SK-N-SH (cell line): ENCODE measurements around the gene UPK1A. TPM values are rescaled to one million over a fixed set of nuclear protein-coding genes. Genes with fewer than 3 reads are reported as not detected.

Source experiments
- CTCF ChIA-PET: fragments of 300-600, 350-600 bp; formaldehyde crosslinking; extraction: SDS; loops from one replicate; lab custom pipeline; 2021; lab: Yijun Ruan, JAX
- POLR2A ChIA-PET: fragments of 350-600 bp; sonication (Branson Sonifier 250); formaldehyde crosslinking; extraction: SDS; loops from one replicate; lab custom pipeline; 2020; ENCODE audit warnings: antibody characterized with exemption, inconsistent platforms; lab: Yijun Ruan, JAX
- DNase-seq: peaks from one replicate; pipeline ENCODE4 v3.0.0; 2012
- H2AFZ ChIP-seq: fragments of 200-600 bp; sonication (generic); 2 replicates; pipeline ENCODE4 v1.8.1; 2016; ENCODE audit warnings: antibody characterized with exemption, mild to moderate bottlenecking, low read depth
- H3F3A ChIP-seq: fragments of 200-600 bp; sonication (generic); replicated peaks from 2 replicates; pipeline ENCODE3; 2016; ENCODE audit warnings: antibody characterized with exemption, mild to moderate bottlenecking; ENCODE audit not compliant: insufficient read depth
- H3K27ac ChIP-seq, 2 experiments: fragments of 200-500 bp in 1 of 2; fragments of 200-600 bp in 1 of 2; sonication (Bioruptor generic) in 1 of 2; sonication (generic), shearing (Covaris generic) in 1 of 2; 2 replicates each; pipeline versions ENCODE4 v1.5.1 to v1.6.1; 2014 to 2016; ENCODE audit warnings: low read depth in 2 of 2, inconsistent platforms in 1 of 2, low read length in 1 of 2, mild to moderate bottlenecking in 1 of 2, mixed read lengths in 1 of 2
- H3K27me3 ChIP-seq: fragments of 200-600 bp; sonication (generic), shearing (Covaris generic); 2 replicates; pipeline ENCODE4 v1.6.1; 2016; ENCODE audit warnings: mixed run types; ENCODE audit not compliant: insufficient read depth
- H3K36me3 ChIP-seq, 2 experiments: fragments of 200-500 bp in 1 of 2; fragments of 200-600 bp in 1 of 2; sonication (Bioruptor generic) in 1 of 2; sonication (generic) in 1 of 2; replicated peaks in 1 of 2; 2 replicates each; pipeline versions ENCODE3 to v1.5.1; 2014 to 2016; ENCODE audit warnings: low read length in 1 of 2, mild to moderate bottlenecking in 1 of 2; ENCODE audit not compliant: insufficient read depth in 2 of 2, control insufficient read depth in 1 of 2
- H3K4me1 ChIP-seq, 2 experiments: fragments of 200-500 bp in 1 of 2; fragments of 200-600 bp in 1 of 2; sonication (Bioruptor generic) in 1 of 2; sonication (generic), shearing (Covaris generic) in 1 of 2; 2 replicates each; pipeline versions ENCODE4 v1.5.1 to v1.6.1; 2014 to 2016; ENCODE audit warnings: low read depth in 1 of 2, low read length in 1 of 2, mixed run types in 1 of 2; ENCODE audit not compliant: insufficient read depth in 2 of 2, control insufficient read depth in 1 of 2
- H3K4me2 ChIP-seq: fragments of 200-600 bp; sonication (generic), shearing (Covaris generic); 2 replicates; pipeline ENCODE4 v1.6.1; 2017; ENCODE audit warnings: mixed run types
- H3K4me3 ChIP-seq, 2 experiments: fragments of 200-500 bp in 1 of 2; fragments of 200-600 bp in 1 of 2; sonication (Bioruptor generic) in 1 of 2; sonication (generic), shearing (Covaris generic) in 1 of 2; 2 replicates each; pipeline versions ENCODE4 v1.5.1 to v1.8.1; 2014 to 2016; ENCODE audit warnings: low read depth in 2 of 2, inconsistent platforms in 1 of 2, low read length in 1 of 2, mild to moderate bottlenecking in 1 of 2, mixed read lengths in 1 of 2, moderate library complexity in 1 of 2
- H3K79me2 ChIP-seq: fragments of 200-600 bp; sonication (generic); 2 replicates; pipeline ENCODE4 v1.8.1; 2017; ENCODE audit warnings: mild to moderate bottlenecking; ENCODE audit not compliant: insufficient read depth
- H3K9ac ChIP-seq: fragments of 200-600 bp; sonication (generic); 2 replicates; pipeline ENCODE4 v1.6.1; 2017; ENCODE audit warnings: mixed run types
- H3K9me2 ChIP-seq: fragments of 200-600 bp; sonication (generic); 2 replicates; pipeline ENCODE4 v1.6.1; 2017; ENCODE audit warnings: mixed run types
- H3K9me3 ChIP-seq: fragments of 200-600 bp; sonication (generic); 2 replicates; pipeline ENCODE4 v1.6.1; 2017; ENCODE audit warnings: mixed run types, mild to moderate bottlenecking, moderate library complexity
- H4K20me1 ChIP-seq: fragments of 200-600 bp; sonication (generic); 2 replicates; pipeline ENCODE4 v1.6.1; 2017; ENCODE audit warnings: mild to moderate bottlenecking, mixed run types; ENCODE audit not compliant: insufficient read depth
- FOXJ3 ChIP-seq: sonication (generic); formaldehyde crosslinking; IDR thresholded peaks from 2 replicates; pipeline ENCODE4 v1.5.1; 2020; ENCODE audit warnings: mild to moderate bottlenecking, missing genetic modification reagents
- GABPA ChIP-seq: IDR thresholded peaks from 2 replicates; pipeline ENCODE4 v1.4.0; 2012; ENCODE audit warnings: low read depth, mild to moderate bottlenecking
- GATA2 ChIP-seq: sonication (generic); formaldehyde crosslinking; IDR thresholded peaks from 2 replicates; pipeline ENCODE4 v1.5.0; 2020; ENCODE audit warnings: mild to moderate bottlenecking, missing genetic modification reagents
- JUND ChIP-seq: IDR thresholded peaks from 2 replicates; pipeline ENCODE4 v1.4.0; 2012
- MEF2A ChIP-seq: IDR thresholded peaks from 2 replicates; pipeline ENCODE4 v1.4.0; 2012; ENCODE audit warnings: low read depth, borderline replicate concordance
- NRF1 ChIP-seq: IDR thresholded peaks from 2 replicates; pipeline ENCODE4 v1.6.1; 2012; ENCODE audit warnings: low read depth, mild to moderate bottlenecking, low read length
- RCOR1 ChIP-seq: fragments of 150-350 bp; IDR thresholded peaks from 2 replicates; pipeline ENCODE4 v1.6.1; 2017; ENCODE audit warnings: antibody characterized with exemption, low read length
- SIN3A ChIP-seq: IDR thresholded peaks from 2 replicates; pipeline ENCODE4 v1.6.1; 2012; ENCODE audit warnings: low read depth, mild to moderate bottlenecking, low read length, moderate library complexity, borderline replicate concordance
- SMC3 ChIP-seq: IDR thresholded peaks from 2 replicates; pipeline ENCODE4 v1.6.1; 2012; ENCODE audit warnings: low read depth, low read length, improper control_type of control experiment
- YY1 ChIP-seq: IDR thresholded peaks from 2 replicates; pipeline ENCODE4 v1.4.0; 2012; ENCODE audit warnings: low read depth, mild to moderate bottlenecking
- WGBS: methylation state at CpG from one replicate; pipeline ENCODE4 v1.1.6; 2017; ENCODE audit warnings: low lambda C conversion rate; 5-methylcytosine and 5-hydroxymethylcytosine counted together
- polyA plus RNA-seq, 3 experiments: library from polyadenylated mRNA; depleted of rRNA; stranded (reverse); fragments of >200 nt; gene quantifications; 2 replicates each; pipeline ENCODE4 v1.2.3, GENCODE V29; 2012
- TF ChIP-seq, protein P1 (sequence below): IDR thresholded peaks from 2 replicates; pipeline ENCODE4 v1.4.0; 2012; ENCODE audit warnings: low read depth
- TF ChIP-seq, protein P2 (sequence below): fragments of 150-350 bp; IDR thresholded peaks from 2 replicates; pipeline ENCODE4 v1.6.1; 2016; ENCODE audit warnings: mild to moderate bottlenecking, low read depth, low read length
- TF ChIP-seq, protein P3 (sequence below): IDR thresholded peaks from 2 replicates; pipeline ENCODE4; 2012
- TF ChIP-seq, protein P4 (sequence below): IDR thresholded peaks from 2 replicates; pipeline ENCODE4 v1.4.0; 2012; ENCODE audit warnings: low read depth, borderline replicate concordance
- TF ChIP-seq, protein P5 (sequence below): fragments of 150-350 bp; IDR thresholded peaks from 2 replicates; pipeline ENCODE4 v1.6.1; 2017; ENCODE audit warnings: antibody characterized with exemption, low read length, low read depth, borderline replicate concordance

Gene UPK1A
- polyA plus RNA-seq, 1 of the 3 experiments (the other 2 are of a cell fraction) = 0.16 TPM

DNA sequence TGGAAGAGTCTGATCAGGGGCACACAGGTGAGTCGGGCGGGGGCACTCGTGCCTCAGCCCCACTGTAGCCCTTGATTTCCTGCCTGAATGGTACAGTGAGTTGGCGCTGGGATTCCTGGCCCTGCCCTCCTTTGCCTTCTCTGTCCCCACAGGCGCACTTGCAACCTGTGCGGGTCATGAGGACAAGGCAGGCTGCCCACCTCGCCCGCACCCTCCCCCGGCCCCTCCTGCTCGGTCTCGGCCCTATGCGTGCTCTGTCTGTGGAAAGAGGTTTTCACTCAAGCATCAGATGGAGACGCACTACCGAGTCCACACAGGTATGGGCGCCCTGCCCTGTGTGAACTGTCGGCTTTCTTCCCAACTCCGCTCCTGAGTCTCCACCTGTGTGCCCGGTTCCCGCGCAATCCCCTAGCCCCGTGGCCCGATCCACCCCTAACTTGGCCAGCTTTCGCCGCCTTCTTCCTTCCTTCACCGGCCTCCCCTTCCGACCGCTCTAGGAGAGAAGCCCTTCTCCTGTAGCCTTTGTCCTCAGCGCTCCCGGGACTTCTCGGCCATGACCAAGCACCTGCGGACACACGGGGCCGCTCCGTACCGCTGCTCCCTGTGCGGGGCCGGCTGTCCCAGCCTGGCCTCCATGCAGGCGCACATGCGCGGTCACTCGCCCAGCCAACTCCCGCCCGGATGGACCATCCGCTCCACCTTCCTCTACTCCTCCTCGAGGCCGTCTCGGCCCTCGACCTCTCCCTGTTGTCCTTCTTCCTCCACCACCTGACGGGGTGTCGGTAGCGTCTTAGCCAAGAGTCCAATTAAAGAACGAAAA lies 49.9 kb downstream of the UPK1A start:
- WGBS = 21% methylated on average over 50 of the region's 52 CpGs
- peaks cover 6 to 13% of the 10 kb centered on the region in 2 experiments for H3K36me3 ChIP-seq
- peak overlapping the region; percentile 62 to 95 for H3K27ac ChIP-seq
- H3K4me2 ChIP-seq = peak overlapping the region; percentile 97
- POLR2A ChIA-PET = no interaction called here
- TF ChIP-seq, protein P1, sequence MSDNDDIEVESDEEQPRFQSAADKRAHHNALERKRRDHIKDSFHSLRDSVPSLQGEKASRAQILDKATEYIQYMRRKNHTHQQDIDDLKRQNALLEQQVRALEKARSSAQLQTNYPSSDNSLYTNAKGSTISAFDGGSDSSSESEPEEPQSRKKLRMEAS = peak; percentile 90
- no peak for TF ChIP-seq FOXJ3 (CRISPR knock-in tag)
- TF ChIP-seq GATA2 (CRISPR knock-in tag) = no peak
- no peak for TF ChIP-seq MEF2A
- no peak for TF ChIP-seq GABPA
- TF ChIP-seq SIN3A = no peak
- TF ChIP-seq, protein P2, sequence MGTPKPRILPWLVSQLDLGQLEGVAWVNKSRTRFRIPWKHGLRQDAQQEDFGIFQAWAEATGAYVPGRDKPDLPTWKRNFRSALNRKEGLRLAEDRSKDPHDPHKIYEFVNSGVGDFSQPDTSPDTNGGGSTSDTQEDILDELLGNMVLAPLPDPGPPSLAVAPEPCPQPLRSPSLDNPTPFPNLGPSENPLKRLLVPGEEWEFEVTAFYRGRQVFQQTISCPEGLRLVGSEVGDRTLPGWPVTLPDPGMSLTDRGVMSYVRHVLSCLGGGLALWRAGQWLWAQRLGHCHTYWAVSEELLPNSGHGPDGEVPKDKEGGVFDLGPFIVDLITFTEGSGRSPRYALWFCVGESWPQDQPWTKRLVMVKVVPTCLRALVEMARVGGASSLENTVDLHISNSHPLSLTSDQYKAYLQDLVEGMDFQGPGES = no peak
- TF ChIP-seq, protein P3, sequence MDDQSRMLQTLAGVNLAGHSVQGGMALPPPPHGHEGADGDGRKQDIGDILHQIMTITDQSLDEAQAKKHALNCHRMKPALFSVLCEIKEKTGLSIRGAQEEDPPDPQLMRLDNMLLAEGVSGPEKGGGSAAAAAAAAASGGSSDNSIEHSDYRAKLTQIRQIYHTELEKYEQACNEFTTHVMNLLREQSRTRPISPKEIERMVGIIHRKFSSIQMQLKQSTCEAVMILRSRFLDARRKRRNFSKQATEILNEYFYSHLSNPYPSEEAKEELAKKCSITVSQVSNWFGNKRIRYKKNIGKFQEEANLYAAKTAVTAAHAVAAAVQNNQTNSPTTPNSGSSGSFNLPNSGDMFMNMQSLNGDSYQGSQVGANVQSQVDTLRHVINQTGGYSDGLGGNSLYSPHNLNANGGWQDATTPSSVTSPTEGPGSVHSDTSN = no peak
- no peak for TF ChIP-seq RCOR1
- TF ChIP-seq YY1 = no peak
- TF ChIP-seq, protein P4, sequence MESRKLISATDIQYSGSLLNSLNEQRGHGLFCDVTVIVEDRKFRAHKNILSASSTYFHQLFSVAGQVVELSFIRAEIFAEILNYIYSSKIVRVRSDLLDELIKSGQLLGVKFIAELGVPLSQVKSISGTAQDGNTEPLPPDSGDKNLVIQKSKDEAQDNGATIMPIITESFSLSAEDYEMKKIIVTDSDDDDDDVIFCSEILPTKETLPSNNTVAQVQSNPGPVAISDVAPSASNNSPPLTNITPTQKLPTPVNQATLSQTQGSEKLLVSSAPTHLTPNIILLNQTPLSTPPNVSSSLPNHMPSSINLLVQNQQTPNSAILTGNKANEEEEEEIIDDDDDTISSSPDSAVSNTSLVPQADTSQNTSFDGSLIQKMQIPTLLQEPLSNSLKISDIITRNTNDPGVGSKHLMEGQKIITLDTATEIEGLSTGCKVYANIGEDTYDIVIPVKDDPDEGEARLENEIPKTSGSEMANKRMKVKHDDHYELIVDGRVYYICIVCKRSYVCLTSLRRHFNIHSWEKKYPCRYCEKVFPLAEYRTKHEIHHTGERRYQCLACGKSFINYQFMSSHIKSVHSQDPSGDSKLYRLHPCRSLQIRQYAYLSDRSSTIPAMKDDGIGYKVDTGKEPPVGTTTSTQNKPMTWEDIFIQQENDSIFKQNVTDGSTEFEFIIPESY = no peak
- TF ChIP-seq, protein P5, sequence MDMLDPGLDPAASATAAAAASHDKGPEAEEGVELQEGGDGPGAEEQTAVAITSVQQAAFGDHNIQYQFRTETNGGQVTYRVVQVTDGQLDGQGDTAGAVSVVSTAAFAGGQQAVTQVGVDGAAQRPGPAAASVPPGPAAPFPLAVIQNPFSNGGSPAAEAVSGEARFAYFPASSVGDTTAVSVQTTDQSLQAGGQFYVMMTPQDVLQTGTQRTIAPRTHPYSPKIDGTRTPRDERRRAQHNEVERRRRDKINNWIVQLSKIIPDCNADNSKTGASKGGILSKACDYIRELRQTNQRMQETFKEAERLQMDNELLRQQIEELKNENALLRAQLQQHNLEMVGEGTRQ = no peak
- TF ChIP-seq JUND = no peak
- peak; percentile 58; the same call in 1 of the 2 replicates for TF ChIP-seq NRF1
- no peak for TF ChIP-seq SMC3
- no peaks in the 10 kb centered on the region for H3K9me2 ChIP-seq
- no peaks in the 10 kb centered on the region for H3K27me3 ChIP-seq
- H3K79me2 ChIP-seq = peaks cover 28% of the 10 kb centered on the region
- peaks cover 18% of the 10 kb centered on the region for H4K20me1 ChIP-seq
- peak overlapping the region; percentile 65 for H3K9ac ChIP-seq
- peak overlapping the region; percentile 80 to 91 for H3K4me3 ChIP-seq
- no peaks in the 10 kb centered on the region for H3K9me3 ChIP-seq
- CTCF ChIA-PET = interaction anchor here (0.6 to 1.8 kb wide), 9 partner anchors 10 to 1237 kb away, joined by 3 to 14 read pairs (median 4); no protein-coding TSS in a partner anchor
- peak; percentile 81 for DNase-seq
- peaks cover 6% of the 10 kb centered on the region for H3F3A ChIP-seq
- peaks cover 5 to 24% of the 10 kb centered on the region in 2 experiments; a peak in 3 of 4 replicates for H3K4me1 ChIP-seq
- H2AFZ ChIP-seq = peak overlapping the region; percentile 86
